ENCODE measurements around the gene MCIDAS.

MCIDAS gene

GRCh38 chr5:55218967-55219366 lies 8.1 kb downstream of the MCIDAS start:
- peak in 1 of 2 experiments; percentile 74 for DNase-seq (ENCODE audit: low read depth in 1 of 2, low spot score in 1 of 2)
- TF ChIP-seq JUND (IDR thresholded peaks at IDR 0.05; ENCODE audit: low read depth), result no peak
- in situ Hi-C loops (cut with HindIII; ENCODE audit: low pct_unique_long_range_greater_than_20kb, low sequenced_read_pairs), result no loop called here

GRCh38 chr5:55211184-55211874 lies 15.8 kb downstream of the MCIDAS start:
- TF ChIP-seq JUND (IDR thresholded peaks at IDR 0.05; ENCODE audit: low read depth), result peak; percentile 35
- peak in 1 of 2 experiments; percentile 91 for DNase-seq (ENCODE audit: low read depth in 1 of 2, low spot score in 1 of 2)
- in situ Hi-C loops (cut with HindIII; ENCODE audit: low pct_unique_long_range_greater_than_20kb, low sequenced_read_pairs), result no loop called here

- in situ Hi-C loops (cut with HindIII; ENCODE audit: low pct_unique_long_range_greater_than_20kb, low sequenced_read_pairs), result no loop called here
Observed at GRCh38 chr5:55205001-55205400, 22.1 kb downstream of the MCIDAS start.

GRCh38 chr5:55191165-55191564 lies 36.0 kb downstream of the MCIDAS start:
- in situ Hi-C loops (cut with HindIII; ENCODE audit: low pct_unique_long_range_greater_than_20kb, low sequenced_read_pairs), result no loop called here
- no peak for TF ChIP-seq JUND (IDR thresholded peaks at IDR 0.05; ENCODE audit: low read depth)
- no peak for DNase-seq (ENCODE audit: low read depth in 1 of 2, low spot score in 1 of 2)

More at GRCh38 chr5:55205001-55205400, 22.1 kb downstream of the MCIDAS start:
- no peak for TF ChIP-seq JUND (IDR thresholded peaks at IDR 0.05; ENCODE audit: low read depth)
- no peak for DNase-seq (ENCODE audit: low read depth in 1 of 2, low spot score in 1 of 2)

GRCh38 chr5:55188656-55189540 lies 38.2 kb downstream of the MCIDAS start:
- DNase-seq (ENCODE audit: low read depth in 1 of 2, low spot score in 1 of 2), result peak; percentile 68 to 96
- peak; percentile 90 for TF ChIP-seq JUND (IDR thresholded peaks at IDR 0.05; ENCODE audit: low read depth)
- in situ Hi-C loops (cut with HindIII; ENCODE audit: low pct_unique_long_range_greater_than_20kb, low sequenced_read_pairs), result no loop called here

GRCh38 chr5:55187370-55187769 lies 39.7 kb downstream of the MCIDAS start:
- in situ Hi-C loops (cut with HindIII; ENCODE audit: low pct_unique_long_range_greater_than_20kb, low sequenced_read_pairs), result no loop called here
- peak; percentile 52 to 88 for DNase-seq (ENCODE audit: low read depth in 1 of 2, low spot score in 1 of 2)

GRCh38 chr5:55180016-55180415 lies 47.1 kb downstream of the MCIDAS start:
- in situ Hi-C loops (cut with HindIII; ENCODE audit: low pct_unique_long_range_greater_than_20kb, low sequenced_read_pairs), result no loop called here
- DNase-seq (ENCODE audit: low read depth in 1 of 2, low spot score in 1 of 2), result no peak
- TF ChIP-seq JUND (IDR thresholded peaks at IDR 0.05; ENCODE audit: low read depth), result no peak

More at GRCh38 chr5:55187370-55187769, 39.7 kb downstream of the MCIDAS start:
- TF ChIP-seq JUND (IDR thresholded peaks at IDR 0.05; ENCODE audit: low read depth), result no peak

GRCh38 chr5:55177078-55177477 lies 50.0 kb downstream of the MCIDAS start:
- TF ChIP-seq JUND (IDR thresholded peaks at IDR 0.05; ENCODE audit: low read depth), result no peak
- in situ Hi-C loops (cut with HindIII; ENCODE audit: low pct_unique_long_range_greater_than_20kb, low sequenced_read_pairs), result no loop called here
- DNase-seq (ENCODE audit: low read depth in 1 of 2, low spot score in 1 of 2), result no peak

- peak; percentile 72 to 89 for DNase-seq (ENCODE audit: low read depth in 1 of 2, low spot score in 1 of 2)
- in situ Hi-C loops (cut with HindIII; ENCODE audit: low pct_unique_long_range_greater_than_20kb, low sequenced_read_pairs), result no loop called here
- TF ChIP-seq JUND (IDR thresholded peaks at IDR 0.05; ENCODE audit: low read depth), result no peak
Observed at GRCh38 chr5:55176176-55176818, 50.8 kb downstream of the MCIDAS start.

- TF ChIP-seq JUND (IDR thresholded peaks at IDR 0.05; ENCODE audit: low read depth), result no peak
- DNase-seq (ENCODE audit: low read depth in 1 of 2, low spot score in 1 of 2), result no peak
- in situ Hi-C loops (cut with HindIII; ENCODE audit: low pct_unique_long_range_greater_than_20kb, low sequenced_read_pairs), result no loop called here
Observed at GRCh38 chr5:55175781-55176175, 51.3 kb downstream of the MCIDAS start.

- in situ Hi-C loops (cut with HindIII; ENCODE audit: low pct_unique_long_range_greater_than_20kb, low sequenced_read_pairs), result no loop called here
- TF ChIP-seq JUND (IDR thresholded peaks at IDR 0.05; ENCODE audit: low read depth), result no peak
- DNase-seq (ENCODE audit: low read depth in 1 of 2, low spot score in 1 of 2), result peak in 1 of 2 experiments; percentile 13
Observed at GRCh38 chr5:55173687-55174230, 53.4 kb downstream of the MCIDAS start.

- in situ Hi-C loops (cut with HindIII; ENCODE audit: low pct_unique_long_range_greater_than_20kb, low sequenced_read_pairs), result no loop called here
- DNase-seq (ENCODE audit: low read depth in 1 of 2, low spot score in 1 of 2), result peak; percentile 83 to 87
- no peak for TF ChIP-seq JUND (IDR thresholded peaks at IDR 0.05; ENCODE audit: low read depth)
Observed at GRCh38 chr5:55172937-55173686, 54.0 kb downstream of the MCIDAS start, which contains the start of gene CDC20B. CDC20B (minus strand) TSS chr5:55173177; CDS start chr5:55173000, 177 bp downstream.
